H1 (cell line): ENCODE results near the gene ART4. TPM values are rescaled to one million over a fixed set of nuclear protein-coding genes. Genes with fewer than 3 reads are reported as not detected.

Source experiments
- CTCF ChIA-PET: fragments of 300-600 bp; sonication (Branson Sonifier 250); formaldehyde crosslinking; loops from one replicate; lab custom pipeline; 2021; ENCODE audit not compliant: partially characterized antibody; lab: Charles Lee
- POLR2A ChIA-PET: fragments of 300-600 bp; sonication (Branson Sonifier 250); formaldehyde crosslinking; loops from one replicate; lab custom pipeline; 2021; ENCODE audit warnings: inconsistent platforms; ENCODE audit not compliant: partially characterized antibody; lab: Charles Lee
- DNase-seq, 2 experiments: peaks; one replicate each; pipeline versions ENCODE4 v3.0.0 to v3.0.0-alpha.2; 2010 to 2022; ENCODE audit warnings: low spot score in 2 of 2, low read depth in 1 of 2, mixed read lengths in 1 of 2
- FAIRE-seq: peaks from 2 replicates; lab custom pipeline; 2011; peaks lifted over from hg19 to GRCh38; lab: Jason Lieb, UNC
- H2AFZ ChIP-seq: 2 replicates; pipeline ENCODE4 v1.8.1; 2012; ENCODE audit warnings: low read length, inconsistent platforms
- H2AK5ac ChIP-seq: 2 replicates; pipeline ENCODE4 v1.6.1; 2013; ENCODE audit warnings: low read depth, low read length
- H2BK120ac ChIP-seq: replicated peaks from 2 replicates; pipeline ENCODE3; 2013; ENCODE audit warnings: low read depth, low read length, inconsistent platforms
- H2BK12ac ChIP-seq: 2 replicates; pipeline ENCODE4 v1.6.1; 2013; ENCODE audit warnings: low read depth, low read length
- H2BK15ac ChIP-seq: 2 replicates; pipeline ENCODE4 v1.6.1; 2013; ENCODE audit warnings: low read length
- H2BK20ac ChIP-seq: 2 replicates; pipeline ENCODE4 v1.6.1; 2013; ENCODE audit warnings: low read length
- H2BK5ac ChIP-seq: 2 replicates; pipeline ENCODE4 v1.6.1; 2013; ENCODE audit warnings: low read depth, low read length
- H3K14ac ChIP-seq: 2 replicates; pipeline ENCODE4 v1.6.1; 2013; ENCODE audit warnings: inconsistent platforms; ENCODE audit not compliant: insufficient read length
- H3K18ac ChIP-seq: 2 replicates; pipeline ENCODE4 v1.6.1; 2013; ENCODE audit warnings: low read length; ENCODE audit errors: extremely low read depth
- H3K23ac ChIP-seq: 2 replicates; pipeline ENCODE4 v1.6.1; 2013; ENCODE audit warnings: inconsistent platforms; ENCODE audit not compliant: insufficient read length
- H3K23me2 ChIP-seq: 2 replicates; pipeline ENCODE4 v1.6.1; 2013; ENCODE audit warnings: low read depth, low read length
- H3K27ac ChIP-seq: 2 replicates; pipeline ENCODE4 v1.6.1; 2011; ENCODE audit warnings: low read depth, low read length, inconsistent platforms
- H3K27me3 ChIP-seq, 4 experiments: replicated peaks in 1 of 4; 1 replicate in 1 of 4; 2 replicates in 3 of 4; pipeline versions ENCODE4 v1.6.1 to v1.8.1; 2011 to 2013; ENCODE audit warnings: low read length in 3 of 4, mild to moderate bottlenecking in 3 of 4, inconsistent platforms in 2 of 4, mixed read lengths in 2 of 4, moderate library complexity in 1 of 4; ENCODE audit not compliant: control insufficient read depth in 3 of 4, insufficient read depth in 3 of 4; ENCODE audit errors: extremely low read depth in 1 of 4
- H3K36me3 ChIP-seq, 4 experiments: 2 replicates each; pipeline versions ENCODE4 v1.6.1 to v1.8.1; 2011 to 2013; ENCODE audit warnings: mild to moderate bottlenecking in 4 of 4, low read length in 3 of 4, moderate library complexity in 2 of 4, control low read depth in 1 of 4, inconsistent platforms in 1 of 4; ENCODE audit not compliant: insufficient read depth in 4 of 4, control insufficient read depth in 2 of 4
- H3K4ac ChIP-seq: replicated peaks from 2 replicates; pipeline ENCODE3; 2013; ENCODE audit warnings: low read length, low read depth, mixed read lengths, inconsistent platforms; ENCODE audit not compliant: insufficient read length
- H3K4me1 ChIP-seq, 4 experiments: replicated peaks in 1 of 4; 1 replicate in 1 of 4; 2 replicates in 3 of 4; pipeline versions ENCODE4 v1.6.1 to v1.8.1; 2011 to 2013; ENCODE audit warnings: low read length in 3 of 4, inconsistent platforms in 2 of 4, mixed read lengths in 1 of 4; ENCODE audit not compliant: insufficient read depth in 4 of 4, control insufficient read depth in 3 of 4
- H3K4me2 ChIP-seq, 2 experiments: 2 replicates each; pipeline versions ENCODE4 v1.6.1 to v1.8.1; 2011 to 2013; ENCODE audit warnings: low read depth in 2 of 2, low read length in 2 of 2, control low read depth in 1 of 2, inconsistent platforms in 1 of 2, mild to moderate bottlenecking in 1 of 2; ENCODE audit not compliant: insufficient read depth in 1 of 2
- H3K4me3 ChIP-seq, 4 experiments: fragments of 200-600, 300-600 bp in 1 of 4; sonication (generic), shearing (Covaris generic), sonication (Bioruptor Twin) in 1 of 4; 2 replicates each; pipeline versions ENCODE4 v1.5.1 to v1.8.1; 2011 to 2016; ENCODE audit warnings: low read length in 4 of 4, low read depth in 3 of 4, control low read depth in 2 of 4, inconsistent platforms in 2 of 4, mild to moderate bottlenecking in 2 of 4, mixed read lengths in 1 of 4, moderate library complexity in 1 of 4; ENCODE audit not compliant: insufficient read depth in 2 of 4; ENCODE audit errors: extremely low read depth in 1 of 4
- H3K56ac ChIP-seq: replicated peaks from 2 replicates; pipeline ENCODE3; 2013; ENCODE audit warnings: low read depth, mild to moderate bottlenecking, mixed read lengths, low read length, inconsistent platforms; ENCODE audit not compliant: insufficient read length
- H3K79me1 ChIP-seq: 2 replicates; pipeline ENCODE4 v1.6.1; 2013; ENCODE audit warnings: low read depth, low read length, control low read depth
- H3K79me2 ChIP-seq, 2 experiments: 2 replicates each; pipeline versions ENCODE4 v1.6.1 to v1.8.1; 2012 to 2013; ENCODE audit warnings: low read length in 2 of 2, mild to moderate bottlenecking in 2 of 2, inconsistent platforms in 1 of 2; ENCODE audit not compliant: insufficient read depth in 2 of 2, control insufficient read depth in 1 of 2
- H3K9ac ChIP-seq, 4 experiments: replicated peaks in 1 of 4; 1 replicate in 1 of 4; 2 replicates in 3 of 4; pipeline versions ENCODE4 v1.6.1 to v1.8.1; 2011 to 2013; ENCODE audit warnings: low read depth in 3 of 4, low read length in 3 of 4, control low read depth in 2 of 4, mild to moderate bottlenecking in 2 of 4, moderate library complexity in 2 of 4, inconsistent platforms in 1 of 4; ENCODE audit errors: extremely low read depth in 1 of 4
- H3K9me3 ChIP-seq, 2 experiments: 2 replicates each; pipeline versions ENCODE4 v1.6.1 to v1.8.1; 2012 to 2013; ENCODE audit warnings: mild to moderate bottlenecking in 2 of 2, moderate library complexity in 2 of 2, control low read depth in 1 of 2, inconsistent platforms in 1 of 2, low read depth in 1 of 2, low read length in 1 of 2, mixed read lengths in 1 of 2; ENCODE audit not compliant: insufficient read depth in 2 of 2
- H4K20me1 ChIP-seq, 2 experiments: replicated peaks in 1 of 2; 2 replicates each; pipeline versions ENCODE3 to v1.8.1; 2011 to 2013; ENCODE audit warnings: inconsistent platforms in 2 of 2, low read length in 2 of 2, mild to moderate bottlenecking in 1 of 2; ENCODE audit not compliant: insufficient read depth in 2 of 2, control insufficient read depth in 1 of 2
- H4K5ac ChIP-seq: 2 replicates; pipeline ENCODE4 v1.6.1; 2013; ENCODE audit warnings: low read length, low read depth, mixed read lengths, inconsistent platforms; ENCODE audit not compliant: insufficient read length
- H4K8ac ChIP-seq: 2 replicates; pipeline ENCODE4 v1.8.0; 2013; ENCODE audit warnings: mild to moderate bottlenecking, moderate library complexity, low read length, inconsistent platforms; ENCODE audit not compliant: insufficient read depth; ENCODE audit errors: extremely low read depth
- H4K91ac ChIP-seq: replicated peaks from 2 replicates; pipeline ENCODE3; 2013; ENCODE audit warnings: low read length, mixed read lengths, inconsistent platforms; ENCODE audit not compliant: insufficient read length
- KDM4A ChIP-seq: IDR thresholded peaks from one replicate; pipeline ENCODE4 v1.7.1; 2012; ENCODE audit warnings: low read depth, mild to moderate bottlenecking, moderate library complexity, low read length, inconsistent platforms; ENCODE audit not compliant: severe bottlenecking
- WGBS, 2 experiments: shearing (Covaris generic) in 1 of 2; methylation state at CpG; one replicate each; pipeline versions ENCODE4 v1.1.6 to v1.1.7; 2013 to 2015; ENCODE audit warnings: low lambda C conversion rate in 2 of 2, mixed read lengths in 2 of 2, inconsistent platforms in 1 of 2, low coverage in 1 of 2, missing lambda C conversion rate in 1 of 2; ENCODE audit not compliant: insufficient replicate concordance in 2 of 2, insufficient coverage in 1 of 2, insufficient read length in 1 of 2; ENCODE audit errors: extremely low coverage in 1 of 2, missing lambda C conversion rate in 1 of 2; 5-methylcytosine and 5-hydroxymethylcytosine counted together
- polyA plus RNA-seq, 7 experiments: library from polyadenylated mRNA; depleted of rRNA in 3 of 7; stranded (reverse) in 5 of 7; unstranded in 2 of 7; fragments of >200 nt in 5 of 7; fragments of 200-250 nt in 2 of 7; gene quantifications; 1 replicate in 5 of 7; 2 replicates in 1 of 7; 4 replicates in 1 of 7; pipeline versions ENCODE4 v1.2.1 to v1.2.3, GENCODE V29; 2011 to 2013; ENCODE audit warnings: missing spikeins in 2 of 7, mixed read lengths in 2 of 7
- total RNA-seq: library from RNA; stranded (reverse); fragmentation: NEBNext Ultra II Directional; extraction: Animal tissue kit (Norgen Biotek cat#: 25700); gene quantifications from 2 replicates; pipeline ENCODE4 v1.2.1, GENCODE V29; 2021

The ART4 gene
- total and polyA plus RNA-seq, 2 of the 8 experiments (the other 6 are each of a cell fraction or from before 2014, with no cell fraction given), result not detected

GRCh38 chr12:14846042-14846587 lies 2.8 kb upstream of the ART4 start:
- no peak for TF ChIP-seq KDM4A
- TF ChIP-seq, all 59 proteins: peak for 0
- Histone ChIP-seq H4K91ac (no peak overlapping the region), H3K9me3 (no peaks in the 10 kb centered on the region), H2BK5ac (no peak overlapping the region), H3K56ac (no peak overlapping the region), H3K4ac (no peak overlapping the region), H4K5ac (no peak overlapping the region), H2BK12ac (no peak overlapping the region), H4K8ac (no peak overlapping the region), H3K36me3 (no peaks in the 10 kb centered on the region), H3K9ac (no peak overlapping the region), H2BK120ac (no peak overlapping the region), H4K20me1 (no peaks in the 10 kb centered on the region), H3K23ac (no peak overlapping the region), H2AFZ (no peak overlapping the region), H2BK15ac (no peak overlapping the region), H3K4me3 (no peak overlapping the region), H3K79me1 (no peaks in the 10 kb centered on the region), H3K14ac (no peak overlapping the region), H3K18ac (no peak overlapping the region), H3K4me1 (no peaks in the 10 kb centered on the region), H2BK20ac (no peak overlapping the region), H3K27ac (no peak overlapping the region), H3K27me3 (no peaks in the 10 kb centered on the region), H3K79me2 (no peaks in the 10 kb centered on the region), H2AK5ac (no peak overlapping the region), H3K23me2 (no peaks in the 10 kb centered on the region), H3K4me2 (no peak overlapping the region)
- DNase-seq, result no peak
- CTCF ChIA-PET, result interaction anchor here (0.6 to 6.7 kb wide), 9 partner anchors 10 to 148 kb away, joined by 3 to 116 read pairs (median 4); no protein-coding TSS in a partner anchor
- POLR2A ChIA-PET, result no interaction called here
- 88% methylated on average over 3 of the region's 3 CpGs; no CpG with 5 or more reads in 1 of the 2 experiments for WGBS, 2 experiments
- FAIRE-seq, result no peak
